ENCODE measurements around the gene ARMH3.

ARMH3 gene

DNA sequence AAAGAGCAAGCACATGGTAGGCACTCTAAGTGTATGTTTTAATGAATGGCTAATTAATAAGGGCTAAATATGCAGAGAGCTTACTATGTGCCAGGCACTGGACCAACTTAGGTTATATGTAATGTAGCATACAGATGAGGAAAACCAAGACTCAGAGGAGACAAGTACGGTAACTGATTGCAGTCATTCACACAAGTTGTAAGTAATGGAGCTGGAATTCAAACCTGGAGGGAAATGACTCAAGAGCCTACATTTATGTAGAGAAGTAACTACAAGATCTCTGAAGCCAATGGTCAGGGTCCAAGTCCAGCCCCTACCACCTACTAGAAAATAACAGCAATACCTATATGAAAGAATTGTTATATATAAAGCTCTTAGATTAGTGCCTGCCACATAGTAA is 115.1 kb downstream of the ARMH3 start:
- H3K27ac ChIP-seq (ENCODE audit: low read length), result no peak overlapping the region
- no peaks in the 10 kb centered on the region for H3K36me3 ChIP-seq (ENCODE audit: control insufficient read depth in 2 of 2, insufficient read depth in 2 of 2, low read length in 2 of 2)
- H3K9ac ChIP-seq (ENCODE audit: low read length in 2 of 2), result no peak overlapping the region
- H3K4me1 ChIP-seq (ENCODE audit: control insufficient read depth, insufficient read depth, low read length), result peaks cover 22% of the 10 kb centered on the region
- no peak overlapping the region for H3K4me3 ChIP-seq (ENCODE audit: low read length in 2 of 2)
- no peaks in the 10 kb centered on the region for H3K9me3 ChIP-seq (ENCODE audit: control insufficient read depth in 2 of 2, low read length in 2 of 2)
- no peaks in the 10 kb centered on the region for H3K27me3 ChIP-seq (ENCODE audit: control insufficient read depth in 1 of 2, insufficient read depth in 2 of 2, low read length in 2 of 2)

DNA sequence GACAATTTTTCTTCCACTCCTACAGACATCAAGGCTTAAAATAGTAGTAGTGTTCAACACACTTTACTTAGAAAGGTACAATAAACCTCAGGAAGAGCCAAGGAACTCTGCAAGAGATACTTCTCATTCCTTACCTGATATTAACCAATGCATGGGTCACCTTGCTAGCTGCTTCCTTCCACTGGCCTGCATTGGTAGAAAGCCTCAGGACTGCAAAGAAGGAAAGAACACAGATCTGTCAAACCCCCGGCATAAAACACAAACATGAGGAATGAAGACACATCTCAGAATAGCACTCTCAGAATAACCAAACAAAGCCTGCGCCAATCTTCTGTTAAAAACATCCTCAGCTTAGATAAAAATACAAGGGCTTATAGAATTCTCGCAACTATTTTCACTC is 116.2 kb downstream of the ARMH3 start:
- no peaks in the 10 kb centered on the region for H3K27me3 ChIP-seq (ENCODE audit: control insufficient read depth in 1 of 2, insufficient read depth in 2 of 2, low read length in 2 of 2)
- peaks cover 22% of the 10 kb centered on the region for H3K4me1 ChIP-seq (ENCODE audit: control insufficient read depth, insufficient read depth, low read length)
- H3K4me3 ChIP-seq (ENCODE audit: low read length in 2 of 2), result peak overlapping the region in 1 of 2 donors; percentile 30
- no peaks in the 10 kb centered on the region for H3K36me3 ChIP-seq (ENCODE audit: control insufficient read depth in 2 of 2, insufficient read depth in 2 of 2, low read length in 2 of 2)
- peak overlapping the region; percentile 58 for H3K27ac ChIP-seq (ENCODE audit: low read length)
- H3K9ac ChIP-seq (ENCODE audit: low read length in 2 of 2), result no peak overlapping the region
- no peaks in the 10 kb centered on the region for H3K9me3 ChIP-seq (ENCODE audit: control insufficient read depth in 2 of 2, low read length in 2 of 2)

DNA sequence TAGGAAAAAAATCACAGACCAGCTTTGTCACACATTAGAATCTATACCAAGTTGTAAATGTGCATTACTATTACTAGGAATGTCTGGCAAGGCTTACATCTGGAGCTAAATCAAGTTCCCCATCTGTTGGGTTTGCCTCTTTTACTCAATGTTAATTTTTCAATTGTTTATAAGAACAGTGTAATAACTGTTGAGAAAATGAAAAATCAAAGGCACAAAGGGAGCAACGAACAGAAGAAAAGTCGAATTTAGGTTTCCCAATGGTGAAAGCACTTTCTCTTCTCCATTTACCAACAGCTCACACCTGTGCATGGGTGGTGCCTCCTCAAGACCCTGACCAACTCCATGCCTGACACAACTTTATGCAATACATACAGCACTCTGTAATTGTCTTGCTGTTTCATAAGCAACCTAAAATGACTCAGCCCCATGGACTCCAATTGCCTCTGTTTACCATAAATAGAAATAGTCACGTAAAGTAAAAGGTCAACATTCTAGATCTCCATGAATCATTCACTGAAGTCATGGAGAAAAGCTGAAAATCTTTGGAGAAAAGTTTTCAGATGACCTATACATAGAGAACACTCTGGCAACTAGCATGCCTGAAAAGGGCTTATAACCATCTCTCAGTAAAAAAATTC is 116.8 kb downstream of the ARMH3 start:
- Histone ChIP-seq H3K4me1 (ENCODE audit: control insufficient read depth, insufficient read depth, low read length) (peaks cover 22% of the 10 kb centered on the region), H3K36me3 (ENCODE audit: control insufficient read depth in 2 of 2, insufficient read depth in 2 of 2, low read length in 2 of 2) (no peaks in the 10 kb centered on the region), H3K9ac (ENCODE audit: low read length in 2 of 2) (peak overlapping the region in 1 of 2 donors; percentile 16), H3K27ac (ENCODE audit: low read length) (peak overlapping the region; percentile 58), H3K27me3 (ENCODE audit: control insufficient read depth in 1 of 2, insufficient read depth in 2 of 2, low read length in 2 of 2) (no peaks in the 10 kb centered on the region), H3K9me3 (ENCODE audit: control insufficient read depth in 2 of 2, low read length in 2 of 2) (no peaks in the 10 kb centered on the region), H3K4me3 (ENCODE audit: low read length in 2 of 2) (no peak overlapping the region)

DNA sequence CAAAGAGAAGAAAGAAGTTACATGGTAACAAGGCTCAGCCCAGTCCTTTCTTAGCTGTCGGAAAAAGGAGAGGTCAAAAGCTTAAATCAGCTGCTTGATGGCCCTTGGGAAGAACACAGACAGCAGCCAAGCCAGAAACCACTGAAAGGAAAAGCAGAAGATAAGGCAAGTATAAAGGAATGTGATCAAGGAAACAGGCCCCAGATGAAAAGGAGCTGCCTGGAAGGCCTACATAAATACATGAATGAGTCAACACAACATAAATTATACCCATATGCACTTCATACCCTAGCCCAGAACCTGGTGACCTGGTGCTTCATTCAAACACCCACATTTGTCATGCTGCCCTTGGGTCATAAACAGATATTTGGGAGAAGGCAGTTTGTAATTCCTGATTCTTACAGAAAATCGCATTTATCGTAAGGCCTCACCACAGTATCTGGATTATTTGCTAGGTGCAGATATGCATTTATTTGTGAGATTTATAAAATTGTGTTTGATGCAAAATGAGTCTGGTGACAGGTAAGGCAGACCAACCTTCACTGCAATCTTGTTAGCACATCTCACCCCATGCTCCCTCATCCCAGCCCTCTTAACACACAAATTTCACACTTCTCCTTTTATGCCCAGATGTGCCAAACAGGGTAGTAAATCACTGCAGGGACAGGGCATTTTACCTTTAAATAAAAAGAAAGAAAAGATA is 117.5 kb downstream of the ARMH3 start:
- Histone ChIP-seq H3K4me1 (ENCODE audit: control insufficient read depth, insufficient read depth, low read length) (peaks cover 22% of the 10 kb centered on the region), H3K9me3 (ENCODE audit: control insufficient read depth in 2 of 2, low read length in 2 of 2) (no peaks in the 10 kb centered on the region), H3K27me3 (ENCODE audit: control insufficient read depth in 1 of 2, insufficient read depth in 2 of 2, low read length in 2 of 2) (no peaks in the 10 kb centered on the region), H3K27ac (ENCODE audit: low read length) (peak overlapping the region; percentile 58), H3K36me3 (ENCODE audit: control insufficient read depth in 2 of 2, insufficient read depth in 2 of 2, low read length in 2 of 2) (no peaks in the 10 kb centered on the region), H3K4me3 (ENCODE audit: low read length in 2 of 2) (no peak overlapping the region), H3K9ac (ENCODE audit: low read length in 2 of 2) (peak overlapping the region in 1 of 2 donors; percentile 16)

DNA sequence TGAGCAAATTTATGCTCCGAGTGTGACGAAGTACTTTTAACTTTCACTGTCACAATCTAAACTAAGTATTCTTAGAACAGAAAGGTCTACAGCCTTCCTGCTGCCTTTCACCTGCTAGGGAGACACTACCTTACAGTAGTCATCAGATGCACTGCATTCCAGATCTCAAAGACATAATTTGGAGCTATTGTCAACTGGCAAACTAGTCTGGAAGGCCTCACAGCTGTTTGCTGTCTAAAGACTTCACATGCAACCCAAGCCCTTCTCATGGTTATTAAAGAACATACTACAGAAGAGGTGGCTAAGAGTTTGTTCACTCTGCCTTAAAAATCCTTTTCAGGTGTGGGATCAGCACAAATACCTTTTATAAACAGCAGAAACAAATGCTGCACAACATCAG is 120.5 kb downstream of the ARMH3 start:
- Histone ChIP-seq H3K4me1 (ENCODE audit: control insufficient read depth, insufficient read depth, low read length) (peaks cover 17% of the 10 kb centered on the region), H3K9ac (ENCODE audit: low read length in 2 of 2) (no peak overlapping the region), H3K9me3 (ENCODE audit: control insufficient read depth in 2 of 2, low read length in 2 of 2) (no peaks in the 10 kb centered on the region), H3K36me3 (ENCODE audit: control insufficient read depth in 2 of 2, insufficient read depth in 2 of 2, low read length in 2 of 2) (no peaks in the 10 kb centered on the region), H3K27me3 (ENCODE audit: control insufficient read depth in 1 of 2, insufficient read depth in 2 of 2, low read length in 2 of 2) (no peaks in the 10 kb centered on the region), H3K4me3 (ENCODE audit: low read length in 2 of 2) (no peak overlapping the region), H3K27ac (ENCODE audit: low read length) (no peak overlapping the region)

DNA sequence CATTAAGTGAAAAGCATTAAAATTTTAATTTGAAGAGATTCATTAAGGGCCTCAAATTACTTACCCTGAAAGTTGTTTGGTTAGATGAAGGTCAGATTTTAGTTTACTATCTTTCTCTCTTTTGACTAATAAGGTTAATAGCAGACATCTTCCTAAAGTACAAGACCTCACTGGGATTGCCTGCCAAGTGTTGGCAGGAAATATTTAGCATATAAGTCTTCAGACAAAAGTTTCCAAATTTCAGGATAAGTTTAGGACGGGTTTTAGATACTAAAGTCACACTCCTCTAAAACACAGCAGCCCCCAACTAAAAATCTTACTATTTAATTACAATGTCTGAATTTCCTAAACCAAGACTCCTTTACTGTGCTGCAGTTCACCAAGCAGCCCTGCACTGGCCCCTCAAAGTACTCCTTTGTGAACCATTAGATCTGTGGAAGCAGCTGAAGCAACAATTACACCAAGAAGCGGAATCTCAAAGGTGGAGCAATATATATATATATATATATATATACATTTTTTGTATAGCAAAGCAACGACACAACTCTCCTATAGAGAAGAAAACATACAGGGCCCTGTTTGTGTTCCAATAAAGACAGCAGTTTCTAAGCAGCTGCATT is 121.2 kb downstream of the ARMH3 start:
- Histone ChIP-seq H3K9ac (ENCODE audit: low read length in 2 of 2) (no peak overlapping the region), H3K27ac (ENCODE audit: low read length) (no peak overlapping the region), H3K4me3 (ENCODE audit: low read length in 2 of 2) (no peak overlapping the region), H3K4me1 (ENCODE audit: control insufficient read depth, insufficient read depth, low read length) (peaks cover 13% of the 10 kb centered on the region), H3K36me3 (ENCODE audit: control insufficient read depth in 2 of 2, insufficient read depth in 2 of 2, low read length in 2 of 2) (no peaks in the 10 kb centered on the region), H3K9me3 (ENCODE audit: control insufficient read depth in 2 of 2, low read length in 2 of 2) (no peaks in the 10 kb centered on the region), H3K27me3 (ENCODE audit: control insufficient read depth in 1 of 2, insufficient read depth in 2 of 2, low read length in 2 of 2) (no peaks in the 10 kb centered on the region)

DNA sequence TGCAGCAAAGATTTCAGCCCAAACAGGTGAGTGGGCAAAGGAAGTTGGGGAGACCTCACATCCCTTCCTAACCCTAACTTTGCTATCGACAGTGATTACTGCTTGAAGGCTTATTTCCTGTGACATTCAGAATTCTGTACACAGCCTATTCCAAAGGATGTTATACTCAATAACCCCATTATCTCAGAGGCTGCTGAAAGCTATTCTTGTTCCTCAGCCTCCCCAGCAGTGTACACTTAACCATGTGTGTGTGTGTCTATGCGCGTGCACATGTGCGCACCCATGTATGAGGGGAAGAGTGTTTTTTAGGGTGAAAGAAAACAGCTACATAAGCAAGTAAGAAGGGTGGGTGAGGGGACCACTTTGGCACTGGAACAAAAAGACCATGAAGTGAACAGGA is 122.0 kb downstream of the ARMH3 start:
- H3K4me3 ChIP-seq (ENCODE audit: low read length in 2 of 2), result no peak overlapping the region
- H3K9me3 ChIP-seq (ENCODE audit: control insufficient read depth in 2 of 2, low read length in 2 of 2), result no peaks in the 10 kb centered on the region
- H3K36me3 ChIP-seq (ENCODE audit: control insufficient read depth in 2 of 2, insufficient read depth in 2 of 2, low read length in 2 of 2), result no peaks in the 10 kb centered on the region
- H3K4me1 ChIP-seq (ENCODE audit: control insufficient read depth, insufficient read depth, low read length), result peaks cover 10% of the 10 kb centered on the region
- H3K9ac ChIP-seq (ENCODE audit: low read length in 2 of 2), result no peak overlapping the region
- no peaks in the 10 kb centered on the region for H3K27me3 ChIP-seq (ENCODE audit: control insufficient read depth in 1 of 2, insufficient read depth in 2 of 2, low read length in 2 of 2)
- H3K27ac ChIP-seq (ENCODE audit: low read length), result no peak overlapping the region

DNA sequence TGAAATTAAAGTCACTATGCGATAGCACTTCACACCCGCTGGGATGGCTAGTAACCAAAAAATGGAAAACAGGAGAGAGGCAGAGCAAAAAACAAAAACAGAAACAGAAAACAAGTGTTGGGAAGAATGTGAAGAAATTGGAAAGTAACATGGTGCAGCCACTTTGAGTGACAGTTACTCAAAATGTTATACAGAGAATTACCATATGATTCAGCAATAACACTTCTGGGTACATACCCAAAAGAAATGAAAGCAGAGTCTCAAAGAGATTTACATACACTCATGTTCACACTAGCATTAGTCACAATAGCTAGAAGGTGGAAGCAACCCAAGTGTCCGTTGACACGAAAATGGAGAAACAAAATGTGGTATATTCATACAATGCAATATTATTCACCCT is 123.8 kb downstream of the ARMH3 start:
- Histone ChIP-seq H3K27me3 (ENCODE audit: control insufficient read depth in 1 of 2, insufficient read depth in 2 of 2, low read length in 2 of 2) (no peaks in the 10 kb centered on the region), H3K9ac (ENCODE audit: low read length in 2 of 2) (no peak overlapping the region), H3K4me3 (ENCODE audit: low read length in 2 of 2) (no peak overlapping the region)

DNA sequence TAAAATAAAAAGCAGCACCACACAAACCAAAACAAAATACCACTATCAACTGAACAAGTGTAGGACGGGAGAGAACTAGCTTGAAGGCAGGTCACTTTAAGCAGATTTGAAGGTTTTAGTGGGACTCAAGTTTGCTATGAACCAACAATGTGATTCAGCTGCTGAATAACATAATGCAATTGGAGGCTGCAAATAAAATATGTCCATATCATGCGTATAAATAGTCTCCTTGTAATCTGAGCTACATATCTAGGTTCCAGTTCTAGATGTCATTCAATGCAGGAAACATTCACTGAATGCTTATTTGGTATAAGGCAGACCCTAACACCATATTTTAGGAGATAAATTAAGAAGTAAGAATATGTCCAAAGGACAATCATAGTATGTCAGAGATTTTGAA is 130.9 kb downstream of the ARMH3 start:
- no peaks in the 10 kb centered on the region for H3K9me3 ChIP-seq (ENCODE audit: control insufficient read depth in 2 of 2, low read length in 2 of 2)
- no peak overlapping the region for H3K4me3 ChIP-seq (ENCODE audit: low read length in 2 of 2)
- no peaks in the 10 kb centered on the region for H3K4me1 ChIP-seq (ENCODE audit: control insufficient read depth, insufficient read depth, low read length)
- no peak overlapping the region for H3K9ac ChIP-seq (ENCODE audit: low read length in 2 of 2)
- no peaks in the 10 kb centered on the region for H3K36me3 ChIP-seq (ENCODE audit: control insufficient read depth in 2 of 2, insufficient read depth in 2 of 2, low read length in 2 of 2)
- H3K27ac ChIP-seq (ENCODE audit: low read length), result no peak overlapping the region
- no peaks in the 10 kb centered on the region for H3K27me3 ChIP-seq (ENCODE audit: control insufficient read depth in 1 of 2, insufficient read depth in 2 of 2, low read length in 2 of 2)

More for the DNA sequence above, 123.8 kb downstream of the ARMH3 start:
- Histone ChIP-seq H3K4me1 (ENCODE audit: control insufficient read depth, insufficient read depth, low read length) (no peaks in the 10 kb centered on the region), H3K36me3 (ENCODE audit: control insufficient read depth in 2 of 2, insufficient read depth in 2 of 2, low read length in 2 of 2) (no peaks in the 10 kb centered on the region), H3K9me3 (ENCODE audit: control insufficient read depth in 2 of 2, low read length in 2 of 2) (no peaks in the 10 kb centered on the region), H3K27ac (ENCODE audit: low read length) (no peak overlapping the region)

DNA sequence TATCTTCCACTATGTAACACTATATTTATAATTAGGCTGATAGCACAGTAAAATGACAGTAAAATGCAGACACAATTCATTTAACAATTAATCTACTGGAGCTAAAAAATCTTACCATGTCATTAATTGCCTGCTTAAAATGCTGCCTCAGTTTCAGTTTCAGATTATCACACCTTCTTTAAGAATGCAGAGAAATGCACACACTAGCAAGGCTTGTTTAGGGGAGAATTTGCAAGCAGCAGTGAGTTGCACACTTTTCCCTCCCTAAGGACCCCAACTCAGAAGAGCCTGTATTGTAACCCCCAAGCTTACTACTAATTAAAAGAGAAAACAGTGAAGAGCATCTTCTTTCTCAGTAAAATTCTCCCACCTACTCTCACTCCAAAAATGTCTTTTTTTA is 132.7 kb downstream of the ARMH3 start:
- no peak overlapping the region for H3K9ac ChIP-seq (ENCODE audit: low read length in 2 of 2)
- no peaks in the 10 kb centered on the region for H3K9me3 ChIP-seq (ENCODE audit: control insufficient read depth in 2 of 2, low read length in 2 of 2)
- no peak overlapping the region for H3K27ac ChIP-seq (ENCODE audit: low read length)
- no peaks in the 10 kb centered on the region for H3K27me3 ChIP-seq (ENCODE audit: control insufficient read depth in 1 of 2, insufficient read depth in 2 of 2, low read length in 2 of 2)
- H3K4me1 ChIP-seq (ENCODE audit: control insufficient read depth, insufficient read depth, low read length), result no peaks in the 10 kb centered on the region
- H3K4me3 ChIP-seq (ENCODE audit: low read length in 2 of 2), result no peak overlapping the region
- H3K36me3 ChIP-seq (ENCODE audit: control insufficient read depth in 2 of 2, insufficient read depth in 2 of 2, low read length in 2 of 2), result no peaks in the 10 kb centered on the region

DNA sequence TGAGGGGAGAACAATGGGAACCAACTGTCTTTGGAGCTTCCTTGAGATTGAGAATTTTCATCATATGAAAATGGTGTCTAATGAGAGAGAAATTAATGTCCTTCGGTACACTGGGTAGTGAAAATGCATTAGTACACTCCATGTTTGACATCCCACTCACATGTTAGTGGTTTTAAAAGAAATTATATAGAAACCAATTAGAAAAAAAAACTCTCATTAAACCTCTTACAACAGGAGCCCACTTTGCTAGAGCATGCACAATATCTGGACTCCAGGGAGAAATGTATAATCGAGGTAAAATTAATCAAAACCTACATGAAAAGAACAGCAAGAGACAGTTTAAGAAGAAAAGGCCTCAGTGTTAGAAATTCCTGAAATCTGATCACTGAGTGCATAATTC is 133.1 kb downstream of the ARMH3 start:
- Histone ChIP-seq H3K27me3 (ENCODE audit: control insufficient read depth in 1 of 2, insufficient read depth in 2 of 2, low read length in 2 of 2) (no peaks in the 10 kb centered on the region), H3K27ac (ENCODE audit: low read length) (no peak overlapping the region), H3K9ac (ENCODE audit: low read length in 2 of 2) (no peak overlapping the region), H3K36me3 (ENCODE audit: control insufficient read depth in 2 of 2, insufficient read depth in 2 of 2, low read length in 2 of 2) (no peaks in the 10 kb centered on the region), H3K9me3 (ENCODE audit: control insufficient read depth in 2 of 2, low read length in 2 of 2) (no peaks in the 10 kb centered on the region), H3K4me3 (ENCODE audit: low read length in 2 of 2) (no peak overlapping the region), H3K4me1 (ENCODE audit: control insufficient read depth, insufficient read depth, low read length) (no peaks in the 10 kb centered on the region)
